Panc1 (cell line): ENCODE measurements around the gene CLCN2.

Experiments
- POLR2AphosphoS5 ChIP-seq: IDR thresholded peaks from 2 replicates; pipeline ENCODE4 v1.6.1; 2012; ENCODE audit warnings: mild to moderate bottlenecking, low read depth, low read length, moderate library complexity
- SIN3A ChIP-seq: IDR thresholded peaks from 2 replicates; pipeline ENCODE4 v1.6.1; 2012; ENCODE audit warnings: low read depth, mild to moderate bottlenecking, low read length, moderate library complexity, borderline replicate concordance; ENCODE audit not compliant: insufficient read depth
- TF ChIP-seq, protein P1 (sequence below): fragments of 450-650 bp; IDR thresholded peaks from 2 replicates; pipeline ENCODE4 v1.5.1; 2017; ENCODE audit warnings: mild to moderate bottlenecking
- TF ChIP-seq, protein P2 (sequence below), 2 experiments: IDR thresholded peaks; 2 replicates each; pipeline ENCODE4 v1.6.1; 2011 to 2012; ENCODE audit warnings: low read depth in 2 of 2, control low read depth in 1 of 2, low read length in 1 of 2, mild to moderate bottlenecking in 1 of 2, moderate library complexity in 1 of 2; ENCODE audit not compliant: insufficient read depth in 1 of 2

DNA sequence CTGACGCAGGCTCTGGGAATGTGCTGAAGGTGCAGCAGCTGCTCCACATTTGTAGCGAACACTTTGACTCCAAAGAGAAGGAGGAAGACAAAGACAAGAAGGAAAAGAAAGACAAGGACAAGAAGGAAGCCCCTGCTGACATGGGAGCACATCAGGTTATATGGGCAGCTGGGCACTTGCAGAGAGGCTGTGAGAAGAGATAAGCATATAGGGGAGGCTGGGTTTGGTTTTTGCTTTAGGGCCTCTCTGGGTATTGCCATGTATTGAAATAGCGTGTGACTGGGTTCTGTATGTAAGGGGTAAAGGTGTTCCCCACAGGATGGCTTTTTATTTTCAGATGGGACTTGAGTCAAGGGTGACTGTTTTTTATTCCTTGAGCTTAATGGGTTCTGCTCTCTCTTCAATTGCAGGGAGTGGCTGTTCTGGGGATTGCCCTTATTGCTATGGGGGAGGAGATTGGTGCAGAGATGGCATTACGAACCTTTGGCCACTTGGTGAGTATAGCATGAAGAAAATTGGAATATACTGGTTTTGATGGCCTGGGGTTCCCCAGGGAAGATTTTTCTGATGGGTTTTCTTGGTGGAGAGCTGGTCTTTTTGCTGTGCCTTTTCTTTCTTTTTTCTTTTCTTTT, 54.9 kb downstream of the CLCN2 start:
- TF ChIP-seq, protein P1, sequence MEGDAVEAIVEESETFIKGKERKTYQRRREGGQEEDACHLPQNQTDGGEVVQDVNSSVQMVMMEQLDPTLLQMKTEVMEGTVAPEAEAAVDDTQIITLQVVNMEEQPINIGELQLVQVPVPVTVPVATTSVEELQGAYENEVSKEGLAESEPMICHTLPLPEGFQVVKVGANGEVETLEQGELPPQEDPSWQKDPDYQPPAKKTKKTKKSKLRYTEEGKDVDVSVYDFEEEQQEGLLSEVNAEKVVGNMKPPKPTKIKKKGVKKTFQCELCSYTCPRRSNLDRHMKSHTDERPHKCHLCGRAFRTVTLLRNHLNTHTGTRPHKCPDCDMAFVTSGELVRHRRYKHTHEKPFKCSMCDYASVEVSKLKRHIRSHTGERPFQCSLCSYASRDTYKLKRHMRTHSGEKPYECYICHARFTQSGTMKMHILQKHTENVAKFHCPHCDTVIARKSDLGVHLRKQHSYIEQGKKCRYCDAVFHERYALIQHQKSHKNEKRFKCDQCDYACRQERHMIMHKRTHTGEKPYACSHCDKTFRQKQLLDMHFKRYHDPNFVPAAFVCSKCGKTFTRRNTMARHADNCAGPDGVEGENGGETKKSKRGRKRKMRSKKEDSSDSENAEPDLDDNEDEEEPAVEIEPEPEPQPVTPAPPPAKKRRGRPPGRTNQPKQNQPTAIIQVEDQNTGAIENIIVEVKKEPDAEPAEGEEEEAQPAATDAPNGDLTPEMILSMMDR = no peak
- TF ChIP-seq, protein P2, sequence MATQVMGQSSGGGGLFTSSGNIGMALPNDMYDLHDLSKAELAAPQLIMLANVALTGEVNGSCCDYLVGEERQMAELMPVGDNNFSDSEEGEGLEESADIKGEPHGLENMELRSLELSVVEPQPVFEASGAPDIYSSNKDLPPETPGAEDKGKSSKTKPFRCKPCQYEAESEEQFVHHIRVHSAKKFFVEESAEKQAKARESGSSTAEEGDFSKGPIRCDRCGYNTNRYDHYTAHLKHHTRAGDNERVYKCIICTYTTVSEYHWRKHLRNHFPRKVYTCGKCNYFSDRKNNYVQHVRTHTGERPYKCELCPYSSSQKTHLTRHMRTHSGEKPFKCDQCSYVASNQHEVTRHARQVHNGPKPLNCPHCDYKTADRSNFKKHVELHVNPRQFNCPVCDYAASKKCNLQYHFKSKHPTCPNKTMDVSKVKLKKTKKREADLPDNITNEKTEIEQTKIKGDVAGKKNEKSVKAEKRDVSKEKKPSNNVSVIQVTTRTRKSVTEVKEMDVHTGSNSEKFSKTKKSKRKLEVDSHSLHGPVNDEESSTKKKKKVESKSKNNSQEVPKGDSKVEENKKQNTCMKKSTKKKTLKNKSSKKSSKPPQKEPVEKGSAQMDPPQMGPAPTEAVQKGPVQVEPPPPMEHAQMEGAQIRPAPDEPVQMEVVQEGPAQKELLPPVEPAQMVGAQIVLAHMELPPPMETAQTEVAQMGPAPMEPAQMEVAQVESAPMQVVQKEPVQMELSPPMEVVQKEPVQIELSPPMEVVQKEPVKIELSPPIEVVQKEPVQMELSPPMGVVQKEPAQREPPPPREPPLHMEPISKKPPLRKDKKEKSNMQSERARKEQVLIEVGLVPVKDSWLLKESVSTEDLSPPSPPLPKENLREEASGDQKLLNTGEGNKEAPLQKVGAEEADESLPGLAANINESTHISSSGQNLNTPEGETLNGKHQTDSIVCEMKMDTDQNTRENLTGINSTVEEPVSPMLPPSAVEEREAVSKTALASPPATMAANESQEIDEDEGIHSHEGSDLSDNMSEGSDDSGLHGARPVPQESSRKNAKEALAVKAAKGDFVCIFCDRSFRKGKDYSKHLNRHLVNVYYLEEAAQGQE (IDR thresholded peaks at IDR 0.05; ENCODE audit: insufficient read depth in 1 of 2, low read depth in 2 of 2, low read length in 1 of 2) = no peak
- TF ChIP-seq SIN3A (no peak), POLR2AphosphoS5 (no peak)
